Activated T-helper 17 cell treated with anti-CD3 and anti-CD28 coated beads, Interleukin-2, amount 50 U/mL, for 72 hours (primary cell): ENCODE results near the gene SLC38A3. TPM values are rescaled to one million over a fixed set of nuclear protein-coding genes. Genes with fewer than 3 reads are reported as not detected.
A peak's percentile ranks its signal among the peaks of the same experiment; 100 is the strongest.

Experiments used
- ATAC-seq: fragments of 150-1000 bp; cut with Tn5 transposase; replicated peaks from 2 replicates; pipeline ENCODE4 v1.10.0; 2021; ENCODE audit warnings: mild to moderate bottlenecking, moderate library complexity
- H3K27ac Mint-ChIP-seq: one replicate; pipeline ENCODE4 v1.8.0; 2022; ENCODE audit warnings: mixed read lengths
- H3K27me3 Mint-ChIP-seq: one replicate; pipeline ENCODE4 v1.8.0; 2022; ENCODE audit warnings: mixed read lengths
- H3K36me3 Mint-ChIP-seq: one replicate; pipeline ENCODE4 v1.8.0; 2022; ENCODE audit warnings: low read depth, mild to moderate bottlenecking, mixed read lengths
- H3K4me1 Mint-ChIP-seq: one replicate; pipeline ENCODE4 v1.8.0; 2022; ENCODE audit warnings: mixed read lengths
- H3K4me3 Mint-ChIP-seq: one replicate; pipeline ENCODE4 v1.8.0; 2022; ENCODE audit warnings: mild to moderate bottlenecking, mixed read lengths
- H3K9me3 Mint-ChIP-seq: one replicate; pipeline ENCODE4 v1.8.0; 2022; ENCODE audit warnings: mixed read lengths
- total RNA-seq, 2 donors: library from RNA; stranded (reverse); gene quantifications; one replicate each; pipeline ENCODE4 v1.2.3, GENCODE V29; 2022

The SLC38A3 gene
- total RNA-seq, 2 donors from 2014 or later: 0.71 TPM; not detected in 1

- Mint-ChIP-seq H3K4me3 (no peak overlapping the region), H3K27me3 (no peaks in the 10 kb centered on the region), H3K4me1 (no peaks in the 10 kb centered on the region), H3K27ac (no peak overlapping the region), H3K9me3 (no peaks in the 10 kb centered on the region), H3K36me3 (no peaks in the 10 kb centered on the region)
- no peak for ATAC-seq
Measured at GRCh38 chr3:50165910-50166538, 39.0 kb upstream of the SLC38A3 start.

GRCh38 chr3:50166620-50167019, 38.5 kb upstream of the SLC38A3 start:
- Mint-ChIP-seq H3K4me3 (no peak overlapping the region), H3K9me3 (no peaks in the 10 kb centered on the region), H3K27ac (no peak overlapping the region), H3K27me3 (no peaks in the 10 kb centered on the region), H3K4me1 (no peaks in the 10 kb centered on the region), H3K36me3 (no peaks in the 10 kb centered on the region)
- no peak for ATAC-seq

GRCh38 chr3:50167069-50167840, 37.8 kb upstream of the SLC38A3 start:
- ATAC-seq: no peak
- Mint-ChIP-seq H3K4me3 (no peak overlapping the region), H3K9me3 (no peaks in the 10 kb centered on the region), H3K36me3 (no peaks in the 10 kb centered on the region), H3K27ac (no peak overlapping the region), H3K27me3 (no peaks in the 10 kb centered on the region), H3K4me1 (no peaks in the 10 kb centered on the region)

- H3K4me1 Mint-ChIP-seq: no peaks in the 10 kb centered on the region
- no peak for ATAC-seq
- no peaks in the 10 kb centered on the region for H3K9me3 Mint-ChIP-seq
- H3K4me3 Mint-ChIP-seq: no peak overlapping the region
- no peaks in the 10 kb centered on the region for H3K27me3 Mint-ChIP-seq
- H3K27ac Mint-ChIP-seq: no peak overlapping the region
- H3K36me3 Mint-ChIP-seq: no peaks in the 10 kb centered on the region
Measured at GRCh38 chr3:50167841-50168209, 37.2 kb upstream of the SLC38A3 start.

- Mint-ChIP-seq H3K27me3 (no peaks in the 10 kb centered on the region), H3K4me1 (no peaks in the 10 kb centered on the region), H3K4me3 (no peak overlapping the region), H3K36me3 (no peaks in the 10 kb centered on the region), H3K27ac (no peak overlapping the region), H3K9me3 (no peaks in the 10 kb centered on the region)
- no peak for ATAC-seq
Measured at GRCh38 chr3:50168388-50168787, 36.7 kb upstream of the SLC38A3 start.

GRCh38 chr3:50168791-50169190, 36.3 kb upstream of the SLC38A3 start:
- Mint-ChIP-seq H3K9me3 (no peaks in the 10 kb centered on the region), H3K4me3 (no peak overlapping the region), H3K36me3 (no peaks in the 10 kb centered on the region), H3K27ac (no peak overlapping the region), H3K27me3 (no peaks in the 10 kb centered on the region), H3K4me1 (peaks cover 2% of the 10 kb centered on the region)
- ATAC-seq: no peak

- Mint-ChIP-seq H3K4me1 (peaks cover 4% of the 10 kb centered on the region), H3K9me3 (no peaks in the 10 kb centered on the region), H3K36me3 (no peaks in the 10 kb centered on the region), H3K27me3 (no peaks in the 10 kb centered on the region), H3K4me3 (no peak overlapping the region), H3K27ac (no peak overlapping the region)
- ATAC-seq: no peak
Measured at GRCh38 chr3:50169232-50169832, 35.7 kb upstream of the SLC38A3 start.

GRCh38 chr3:50169858-50170257, 35.2 kb upstream of the SLC38A3 start:
- Mint-ChIP-seq H3K27ac (no peak overlapping the region), H3K4me1 (peaks cover 4% of the 10 kb centered on the region), H3K36me3 (no peaks in the 10 kb centered on the region), H3K27me3 (no peaks in the 10 kb centered on the region), H3K4me3 (no peak overlapping the region), H3K9me3 (no peaks in the 10 kb centered on the region)
- no peak for ATAC-seq

- ATAC-seq: peak; percentile 45
- Mint-ChIP-seq H3K36me3 (no peaks in the 10 kb centered on the region), H3K4me3 (no peak overlapping the region)
Measured at GRCh38 chr3:50170689-50171088, 34.4 kb upstream of the SLC38A3 start.

GRCh38 chr3:50171540-50172301, 33.4 kb upstream of the SLC38A3 start:
- no peak for ATAC-seq
- Mint-ChIP-seq H3K27me3 (no peaks in the 10 kb centered on the region), H3K9me3 (no peaks in the 10 kb centered on the region), H3K36me3 (no peaks in the 10 kb centered on the region), H3K27ac (no peak overlapping the region), H3K4me3 (no peak overlapping the region), H3K4me1 (peaks cover 4% of the 10 kb centered on the region)

More at GRCh38 chr3:50170689-50171088, 34.4 kb upstream of the SLC38A3 start:
- H3K4me1 Mint-ChIP-seq: peaks cover 4% of the 10 kb centered on the region
- H3K27ac Mint-ChIP-seq: no peak overlapping the region
- H3K9me3 Mint-ChIP-seq: no peaks in the 10 kb centered on the region
- H3K27me3 Mint-ChIP-seq: no peaks in the 10 kb centered on the region

- Mint-ChIP-seq H3K27ac (no peak overlapping the region), H3K27me3 (no peaks in the 10 kb centered on the region), H3K36me3 (no peaks in the 10 kb centered on the region), H3K4me3 (no peak overlapping the region), H3K4me1 (peaks cover 4% of the 10 kb centered on the region), H3K9me3 (no peaks in the 10 kb centered on the region)
- ATAC-seq: no peak
Measured at GRCh38 chr3:50172626-50173220, 32.3 kb upstream of the SLC38A3 start.

- Mint-ChIP-seq H3K36me3 (no peaks in the 10 kb centered on the region), H3K4me1 (peaks cover 4% of the 10 kb centered on the region)
Measured at GRCh38 chr3:50173685-50174516, 31.2 kb upstream of the SLC38A3 start.

GRCh38 chr3:50174517-50174895, 30.6 kb upstream of the SLC38A3 start:
- no peak overlapping the region for H3K27ac Mint-ChIP-seq
- no peaks in the 10 kb centered on the region for H3K27me3 Mint-ChIP-seq
- H3K4me1 Mint-ChIP-seq: peaks cover 4% of the 10 kb centered on the region
- no peak for ATAC-seq
- no peaks in the 10 kb centered on the region for H3K9me3 Mint-ChIP-seq
- no peak overlapping the region for H3K4me3 Mint-ChIP-seq
- H3K36me3 Mint-ChIP-seq: no peaks in the 10 kb centered on the region

More at GRCh38 chr3:50173685-50174516, 31.2 kb upstream of the SLC38A3 start:
- ATAC-seq: peak; percentile 25
- H3K27me3 Mint-ChIP-seq: no peaks in the 10 kb centered on the region
- H3K9me3 Mint-ChIP-seq: no peaks in the 10 kb centered on the region
- no peak overlapping the region for H3K27ac Mint-ChIP-seq
- H3K4me3 Mint-ChIP-seq: peak overlapping the region; percentile 41
